Ovary (tissue), 9 donors: Measurements from ENCODE around the gene YARS1. TPM values are rescaled to one million over a fixed set of nuclear protein-coding genes. Genes with fewer than 3 reads are reported as not detected.
A peak's percentile ranks its signal among the peaks of the same experiment; 100 is the strongest.

Experiments
- DNase-seq, 5 donors: peaks; one replicate each; pipeline ENCODE4 v3.0.0-alpha.2; 2019 to 2020
- H3K27ac ChIP-seq, 2 donors: fragments of 200-600 bp; one replicate each; pipeline versions ENCODE4 v1.5.1 to v1.8.0; 2019 to 2022
- H3K27me3 ChIP-seq: fragments of 200-600 bp; one replicate; pipeline ENCODE4 v1.8.0; 2022
- H3K36me3 ChIP-seq: fragments of 200-600 bp; sonication (generic); one replicate; pipeline ENCODE4 v1.5.1; 2019
- H3K4me1 ChIP-seq: one replicate; pipeline ENCODE4 v1.8.1; 2013; ENCODE audit warnings: mild to moderate bottlenecking, moderate library complexity; ENCODE audit not compliant: insufficient read depth
- H3K4me3 ChIP-seq: fragments of 200-600 bp; sonication (generic); one replicate; pipeline ENCODE4 v1.5.1; 2017
- H3K9me3 ChIP-seq, 2 donors: fragments of 200-600 bp in 1 of 2; sonication (generic) in 1 of 2; one replicate each; pipeline versions ENCODE4 v1.5.1 to v1.8.1; 2013 to 2019; ENCODE audit warnings: mild to moderate bottlenecking in 1 of 2, moderate library complexity in 1 of 2
- CTCF ChIP-seq, 3 donors: fragments of 450-650 bp in 2 of 3; fragments of 200-600 bp in 1 of 3; IDR thresholded peaks; one replicate each; pipeline versions ENCODE4 v1.5.1 to v1.8.0; 2016 to 2022; ENCODE audit warnings: antibody characterized with exemption in 3 of 3, mild to moderate bottlenecking in 1 of 3
- EP300 ChIP-seq: sonication (generic); formaldehyde crosslinking; IDR thresholded peaks from one replicate; pipeline ENCODE4 v1.6.1; 2017; ENCODE audit warnings: antibody characterized with exemption
- POLR2A ChIP-seq: fragments of 450-650 bp; IDR thresholded peaks from one replicate; pipeline ENCODE4 v1.6.1; 2017; ENCODE audit warnings: antibody characterized with exemption, mild to moderate bottlenecking, moderate library complexity
- WGBS, 3 donors: extraction: QIAGEN DNeasy Blood & Tissue Kit in 1 of 3; methylation state at CpG; one replicate each; pipeline versions ENCODE4 v1.1.5 to v1.1.7; 2013 to 2017; 5-methylcytosine and 5-hydroxymethylcytosine counted together
- intact Hi-C, 4 donors: fragments of 100-400 bp; cut with DNase I; formaldehyde crosslinking; loops; one replicate each; pipeline versions ENCODE4 v1.11.0 to v1.15.1; 2022 to 2023
- polyA plus RNA-seq, 2 donors: library from polyadenylated mRNA; stranded (reverse); fragments of 200-250 nt in 1 of 2; fragments of 350-450 nt in 1 of 2; fragmentation: Illumina TruSeq in 1 of 2; extraction: RNeasy Lipid Tissue Mini Kit (QIAGEN cat#74804) in 1 of 2; gene quantifications; one replicate each; pipeline ENCODE4 v1.2.3, GENCODE V29; 2013 to 2014
- total RNA-seq, 7 donors: library from RNA; depleted of rRNA in 2 of 7; stranded (reverse); fragments of >200 nt in 2 of 7; fragmentation: NEBNext Ultra II Directional in 3 of 7; extraction: Animal tissue kit (Norgen Biotek cat#: 25700) in 3 of 7; gene quantifications; one replicate each; pipeline versions ENCODE4 v1.1.0 to v1.2.4, GENCODE V29; 2016 to 2023
- donor health status: DM: no; HTN: no; CAD: no; lungs with moderate emphysema.
- donor health status: DM: no; HTN: no; CAD: no.
- donor health status: Bipolar disorder and iron deficiency.
- donor health status: DM: yes; HTN: yes; CAD: no.
- donor health status: DM: no; HTN: no; CAD: no.
- donor health status: DM: yes; HTN: yes; CAD: no.

The YARS1 gene
- total and polyA plus RNA-seq, 9 donors: 19.8 to 272 (median 46.2) TPM

GRCh38 chr1:32818804-32819541 lies 1.8 kb upstream of the YARS1 start:
- H3K27me3 ChIP-seq: no peaks in the 10 kb centered on the region
- H3K4me1 ChIP-seq: peaks cover 11% of the 10 kb centered on the region
- TF ChIP-seq POLR2A (no peak), CTCF (IDR thresholded peaks at IDR 0.05) (no peak), EP300 (no peak)
- intact Hi-C loops: no loop called here
- no peak for DNase-seq
- 54 to 62% (median 56%) methylated on average over 11 of the region's 11 CpGs for WGBS, 3 donors
- H3K27ac ChIP-seq: peak overlapping the region in 1 of 2 donors; percentile 89
- no peaks in the 10 kb centered on the region for H3K36me3 ChIP-seq
- no peaks in the 10 kb centered on the region for H3K9me3 ChIP-seq
- H3K4me3 ChIP-seq: peak overlapping the region; percentile 95

- TF ChIP-seq EP300: no peak
- no peak for TF ChIP-seq CTCF (IDR thresholded peaks at IDR 0.05)
- no peak for TF ChIP-seq POLR2A
- H3K4me1 ChIP-seq: peaks cover 11% of the 10 kb centered on the region
- WGBS, 3 donors: 1% methylated on average over 33 to 51 of the region's 51 CpGs
- peak; percentile 70 to 79 (median 77) for DNase-seq
- H3K4me3 ChIP-seq: peak overlapping the region; percentile 95
- H3K27ac ChIP-seq: peak overlapping the region; percentile 86 to 89
- intact Hi-C loops: no loop called here
- no peaks in the 10 kb centered on the region for H3K36me3 ChIP-seq
- H3K27me3 ChIP-seq: no peaks in the 10 kb centered on the region
- no peaks in the 10 kb centered on the region for H3K9me3 ChIP-seq
Measured at GRCh38 chr1:32817815-32818786, 943 bp upstream of the YARS1 start.

GRCh38 chr1:32816676-32817158 lies 441 bp downstream of the YARS1 start:
- no peak for DNase-seq
- Histone ChIP-seq H3K27ac (peak overlapping the region; percentile 44 to 89), H3K36me3 (no peaks in the 10 kb centered on the region), H3K27me3 (no peaks in the 10 kb centered on the region), H3K9me3 (no peaks in the 10 kb centered on the region), H3K4me1 (peaks cover 15% of the 10 kb centered on the region), H3K4me3 (peak overlapping the region; percentile 95)
- TF ChIP-seq EP300 (no peak), POLR2A (no peak), CTCF (IDR thresholded peaks at IDR 0.05) (no peak)
- intact Hi-C loops: no loop called here
- WGBS, 3 donors: 0 to 1% (median 1%) methylated on average over 15 of the region's 15 CpGs

GRCh38 chr1:32813941-32814739 lies 3.0 kb downstream of the YARS1 start:
- peak in 1 of 5 donors; percentile 60 for DNase-seq
- TF ChIP-seq EP300 (no peak), POLR2A (no peak), CTCF (IDR thresholded peaks at IDR 0.05) (no peak)
- Histone ChIP-seq H3K4me3 (no peak overlapping the region), H3K27ac (no peak overlapping the region), H3K4me1 (peaks cover 23% of the 10 kb centered on the region), H3K9me3 (no peaks in the 10 kb centered on the region), H3K27me3 (no peaks in the 10 kb centered on the region), H3K36me3 (no peaks in the 10 kb centered on the region)
- intact Hi-C loops: no loop called here
- 59 to 69% (median 69%) methylated on average over 11 of the region's 11 CpGs for WGBS, 3 donors
